ENCODE measurements around the gene NUP210L.
"Not testable (repeated sequence)": the region's sequence is repeated elsewhere in the genome, so short reads cannot be mapped to it uniquely, and the experiment has no call there.

NUP210L gene

DNA sequence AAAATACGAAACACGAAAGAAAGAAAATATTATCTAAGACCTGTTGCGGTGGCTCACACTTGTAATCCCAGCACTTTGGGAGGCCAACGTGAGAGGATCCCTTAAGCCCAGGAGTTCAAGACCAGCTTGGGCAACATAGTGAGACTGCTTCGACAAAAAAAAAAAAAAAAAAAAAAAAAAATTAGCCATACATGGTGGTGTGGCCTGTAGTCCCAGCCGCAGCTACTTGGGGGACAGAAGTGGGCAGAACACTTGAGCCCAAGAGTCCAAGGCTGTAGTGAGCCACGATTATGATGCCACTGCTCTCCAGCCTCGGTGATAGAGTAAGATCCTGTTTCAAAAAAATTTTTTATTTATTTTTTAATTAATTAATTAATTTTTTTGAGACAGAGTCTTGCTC, 167.3 kb downstream of the NUP210L start:
- DNase-seq: no peak

DNA sequence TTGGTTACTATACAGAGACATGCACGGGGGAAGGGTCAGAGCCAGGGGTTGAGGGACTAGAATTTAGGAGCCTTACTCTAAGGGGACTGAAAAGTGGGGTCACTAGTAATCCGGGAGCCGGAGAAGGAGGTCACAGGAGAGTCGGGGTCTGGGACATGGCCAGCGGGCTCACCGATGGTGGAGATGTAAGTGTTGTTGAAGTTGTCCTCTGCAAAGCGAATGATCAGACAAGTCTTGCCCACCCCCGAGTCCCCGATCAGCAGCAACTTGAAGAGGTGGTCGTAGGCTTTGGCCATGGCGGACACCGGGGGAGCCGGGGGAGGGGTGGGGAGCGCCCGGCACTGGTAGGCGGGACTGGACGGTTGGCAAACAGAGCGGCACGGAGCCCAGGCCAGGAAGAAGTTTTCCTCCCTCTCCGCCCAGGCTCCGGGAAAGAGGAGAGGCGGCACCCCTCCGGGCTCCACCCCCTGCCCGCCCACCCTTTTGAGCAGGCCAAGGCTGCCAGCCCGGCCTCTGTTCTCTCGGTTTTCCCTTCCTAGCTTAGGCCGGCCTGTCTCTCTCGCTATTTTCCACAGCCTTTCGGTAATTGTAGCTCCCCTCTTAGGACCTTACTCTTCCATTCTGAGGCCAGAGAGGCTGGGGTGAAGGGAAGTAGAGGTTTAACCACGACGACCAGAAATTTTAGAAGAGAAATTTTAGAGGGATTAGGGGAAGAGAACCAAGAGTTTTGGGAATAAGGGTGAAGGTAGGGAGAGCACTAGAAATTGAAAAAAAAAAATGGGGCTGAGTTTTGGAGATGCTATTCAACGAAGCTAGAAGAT, 168.7 kb downstream of the NUP210L start, which contains the start of gene RAB13:
Gene RAB13, minus strand, starts transcription at position 399 of the 821 bp plus-strand sequence. Its CDS starts 103 bp downstream, at position 296.
- no peak for DNase-seq

DNA sequence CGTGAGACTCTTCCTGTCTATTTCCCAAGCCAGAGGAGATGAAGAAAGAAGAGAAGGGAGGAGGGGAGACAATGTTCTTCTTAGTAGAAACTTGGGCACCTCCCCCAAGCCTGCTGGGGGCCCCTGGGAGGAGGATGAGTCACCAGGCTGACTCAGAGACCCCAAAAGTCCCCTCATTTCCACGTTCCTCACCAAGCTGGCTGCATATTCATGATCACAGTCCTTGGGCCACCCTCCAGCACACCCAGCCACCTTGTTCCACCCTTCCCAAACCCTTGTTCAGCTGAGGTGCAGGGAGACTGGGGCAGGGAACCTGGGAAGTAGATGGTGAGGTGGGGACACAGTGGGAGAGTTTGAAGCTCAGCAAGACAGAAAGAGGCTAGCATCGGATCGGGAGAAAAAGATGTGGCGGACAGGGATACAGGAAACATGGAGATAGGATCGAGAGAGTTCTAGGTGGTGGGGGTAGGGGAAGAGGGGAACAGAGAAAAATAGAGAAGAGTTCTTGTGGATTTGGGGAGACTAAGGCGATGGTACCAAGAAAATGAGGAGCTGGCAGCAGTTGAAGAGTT, 169.4 kb downstream of the NUP210L start:
- peak in 1 of 2 donors; percentile 39 for DNase-seq

- no peak for DNase-seq
Observed at GRCh38 chr1:153984123-153984894, 170.6 kb downstream of the NUP210L start.

- not testable (repeated sequence) for DNase-seq
Observed at GRCh38 chr1:153981735-153982134, 173.1 kb downstream of the NUP210L start.

GRCh38 chr1:153979091-153979490, 175.8 kb downstream of the NUP210L start:
- DNase-seq: not testable (repeated sequence)

DNA sequence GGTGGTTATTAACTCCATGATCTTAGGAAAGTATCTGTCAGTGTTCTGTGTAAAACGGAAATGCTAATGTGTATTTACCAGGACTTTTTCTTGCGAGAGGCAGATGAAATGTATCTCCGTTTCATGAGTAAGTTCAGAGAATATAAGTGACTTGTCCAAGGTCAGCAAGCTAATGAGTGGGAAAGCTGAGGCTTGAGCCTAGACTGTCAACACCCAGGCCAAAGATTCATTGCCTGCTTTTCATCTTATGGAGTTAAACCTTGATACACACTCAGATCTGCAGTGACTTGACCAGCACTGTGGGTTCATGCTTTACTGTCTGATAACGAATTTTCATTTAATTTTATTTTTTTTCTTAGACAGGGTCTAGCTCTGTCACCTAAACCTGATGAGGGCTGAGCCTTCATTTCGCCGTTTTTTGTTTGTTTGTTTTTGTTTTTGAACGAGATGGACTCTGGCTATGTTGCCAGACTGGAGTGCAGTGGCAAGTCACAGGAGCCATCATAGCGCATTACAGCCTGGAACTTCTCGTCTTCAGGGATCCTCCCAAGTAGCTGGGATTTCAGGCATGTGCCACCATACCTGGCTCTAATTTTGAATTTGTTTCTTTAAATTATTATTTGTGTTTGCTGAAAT, 176.5 kb downstream of the NUP210L start:
- no peak for DNase-seq

GRCh38 chr1:153977250-153978240, 177.3 kb downstream of the NUP210L start, which contains the start of gene JTB:
Gene JTB (minus strand): TSS chr1:153977674. CDS start chr1:153977252, 422 bp downstream.
- peak; percentile 86 for DNase-seq

- no peak for DNase-seq
Observed at GRCh38 chr1:153976819-153977249, 178.0 kb downstream of the NUP210L start.

- DNase-seq: no peak
Observed at GRCh38 chr1:153973525-153973924, 181.3 kb downstream of the NUP210L start.

DNA sequence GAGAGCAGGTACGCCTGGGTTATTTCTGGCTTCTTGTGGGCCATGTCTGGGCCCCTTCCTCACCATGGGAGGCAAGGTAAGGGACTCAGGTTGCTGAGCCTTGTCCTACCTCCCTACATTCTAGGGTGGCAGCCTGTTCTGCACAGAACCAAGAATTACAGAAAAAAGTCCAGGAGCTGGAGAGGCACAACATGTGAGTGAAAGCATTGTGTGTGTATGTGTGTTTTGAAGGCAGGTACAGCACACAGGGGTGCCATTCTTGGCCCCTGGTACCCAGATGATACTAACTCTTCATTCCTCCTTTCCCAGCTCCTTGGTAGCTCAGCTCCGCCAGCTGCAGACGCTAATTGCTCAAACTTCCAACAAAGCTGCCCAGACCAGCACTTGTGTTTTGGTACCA, 181.8 kb downstream of the NUP210L start:
- no peak for DNase-seq

- no peak for DNase-seq
Observed at GRCh38 chr1:153970346-153970745, 184.5 kb downstream of the NUP210L start.

- DNase-seq: no peak
Observed at GRCh38 chr1:153968972-153969371, 185.9 kb downstream of the NUP210L start.

DNA sequence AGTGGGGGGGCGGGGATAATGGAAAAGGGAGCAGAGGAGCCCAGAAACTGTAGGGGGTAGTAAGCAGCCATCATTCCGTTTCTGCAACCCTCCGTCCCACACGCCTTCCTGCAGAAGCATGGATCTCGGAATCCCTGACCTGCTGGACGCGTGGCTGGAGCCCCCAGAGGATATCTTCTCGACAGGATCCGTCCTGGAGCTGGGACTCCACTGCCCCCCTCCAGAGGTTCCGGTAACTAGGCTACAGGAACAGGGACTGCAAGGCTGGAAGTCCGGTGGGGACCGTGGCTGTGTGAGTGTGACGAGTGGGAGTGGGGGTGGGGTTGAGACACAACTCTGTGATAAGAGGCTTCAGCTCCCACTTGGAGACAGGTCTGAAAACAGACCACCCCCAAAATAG, 186.5 kb downstream of the NUP210L start:
- no peak for DNase-seq

GRCh38 chr1:153968000-153968363, 186.9 kb downstream of the NUP210L start:
- DNase-seq: no peak

- peak; percentile 76 to 78 for DNase-seq
Observed at GRCh38 chr1:153967107-153967999, 187.5 kb downstream of the NUP210L start, which contains the start of gene CREB3L4. Gene CREB3L4 (plus strand): TSS chr1:153967902. CDS start chr1:153968526, 624 bp downstream.

GRCh38 chr1:153963850-153964331, 191.0 kb downstream of the NUP210L start:
- no peak for DNase-seq

DNA sequence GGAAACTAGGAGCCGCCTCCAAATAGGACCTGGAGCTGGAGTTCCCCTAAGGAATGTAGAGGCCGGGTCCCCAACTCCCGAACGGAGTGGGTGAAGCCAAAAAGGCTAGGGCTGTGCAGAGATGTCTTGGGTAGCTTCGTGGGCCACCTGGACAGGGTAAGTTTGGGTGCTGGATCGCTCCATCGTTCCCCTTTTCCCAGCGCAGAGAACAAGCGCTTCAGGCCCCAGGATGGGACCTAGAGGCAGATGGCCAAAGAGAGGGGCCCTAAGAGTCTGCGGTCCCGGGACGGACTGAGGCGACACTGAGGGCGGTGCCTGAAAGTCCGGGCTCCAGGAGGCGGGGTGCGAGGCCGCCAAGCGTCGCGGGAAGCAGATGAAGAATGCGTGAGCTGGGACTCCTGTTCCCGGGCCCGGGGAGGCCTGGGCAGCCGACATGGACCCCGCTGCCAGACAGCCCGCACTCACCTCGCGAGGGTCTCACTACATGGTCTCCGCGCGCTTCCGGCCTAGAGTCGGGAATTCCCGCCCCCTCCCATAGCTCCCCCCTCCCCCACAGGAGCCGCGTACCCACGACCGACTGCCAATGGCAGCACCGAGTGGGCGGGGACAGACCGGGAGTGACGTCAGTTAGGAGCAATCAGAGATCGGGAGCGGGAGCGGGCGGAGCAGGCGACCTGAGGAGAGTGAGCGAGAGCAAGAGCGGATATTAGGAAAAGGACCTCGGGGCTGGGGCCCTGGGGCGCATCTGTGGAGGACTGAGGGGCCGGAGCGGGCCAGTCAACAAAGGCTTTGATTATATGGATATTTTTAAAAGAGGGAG, 191.6 kb downstream of the NUP210L start, which contains the start of gene SLC39A1:
Gene SLC39A1, minus strand, starts transcription at position 508 of the 820 bp plus-strand sequence. CDS start 822 bp downstream, outside the sequence.
- DNase-seq: peak; percentile 96 to 98
